ENCODE data around the gene WFIKKN2.

Gene WFIKKN2

GRCh38 chr17:50835301-50836234, at the start of gene WFIKKN2:
WFIKKN2 (plus strand) TSS chr17:50835586; CDS start chr17:50835938, 352 bp downstream.
- in situ Hi-C loops (cut with MboI; ENCODE audit: low sequenced_read_pairs, unreplicated experiment) = loop anchor here (10.0 kb wide), 1 partner anchor 291 kb away; the partner anchor contains the start of gene SPATA20
- no peak for DNase-seq (ENCODE audit: low spot score)
- no peak for TF ChIP-seq CTCF (IDR thresholded peaks at IDR 0.05; ENCODE audit: borderline replicate concordance, control extremely low read depth, extremely low read depth, insufficient read depth, missing control alignments)

GRCh38 chr17:50785946-50786570, 49.3 kb upstream of the WFIKKN2 start:
- no peak for TF ChIP-seq CTCF (IDR thresholded peaks at IDR 0.05; ENCODE audit: borderline replicate concordance, control extremely low read depth, extremely low read depth, insufficient read depth, missing control alignments)
- in situ Hi-C loops (cut with MboI; ENCODE audit: low sequenced_read_pairs, unreplicated experiment) = loop anchor here (5.0 kb wide), 1 partner anchor 56 kb away; no protein-coding TSS in a partner anchor
- DNase-seq (ENCODE audit: low spot score) = no peak

GRCh38 chr17:50787106-50787505, 48.3 kb upstream of the WFIKKN2 start:
- TF ChIP-seq CTCF (IDR thresholded peaks at IDR 0.05; ENCODE audit: borderline replicate concordance, control extremely low read depth, extremely low read depth, insufficient read depth, missing control alignments) = no peak
- no peak for DNase-seq (ENCODE audit: low spot score)
- in situ Hi-C loops (cut with MboI; ENCODE audit: low sequenced_read_pairs, unreplicated experiment) = loop anchor here (5.0 kb wide), 1 partner anchor 55 kb away; no protein-coding TSS in a partner anchor

GRCh38 chr17:50790618-50791017, 44.8 kb upstream of the WFIKKN2 start:
- in situ Hi-C loops (cut with MboI; ENCODE audit: low sequenced_read_pairs, unreplicated experiment) = no loop called here
- no peak for DNase-seq (ENCODE audit: low spot score)
- TF ChIP-seq CTCF (IDR thresholded peaks at IDR 0.05; ENCODE audit: borderline replicate concordance, control extremely low read depth, extremely low read depth, insufficient read depth, missing control alignments) = no peak

GRCh38 chr17:50792132-50792531, 43.3 kb upstream of the WFIKKN2 start:
- no peak for TF ChIP-seq CTCF (IDR thresholded peaks at IDR 0.05; ENCODE audit: borderline replicate concordance, control extremely low read depth, extremely low read depth, insufficient read depth, missing control alignments)
- DNase-seq (ENCODE audit: low spot score) = no peak

GRCh38 chr17:50793007-50793406, 42.4 kb upstream of the WFIKKN2 start:
- TF ChIP-seq CTCF (IDR thresholded peaks at IDR 0.05; ENCODE audit: borderline replicate concordance, control extremely low read depth, extremely low read depth, insufficient read depth, missing control alignments) = no peak
- in situ Hi-C loops (cut with MboI; ENCODE audit: low sequenced_read_pairs, unreplicated experiment) = no loop called here
- no peak for DNase-seq (ENCODE audit: low spot score)

More at GRCh38 chr17:50792132-50792531, 43.3 kb upstream of the WFIKKN2 start:
- in situ Hi-C loops (cut with MboI; ENCODE audit: low sequenced_read_pairs, unreplicated experiment) = no loop called here

All from GM13976 (cell line).